GM19455 (cell line): Measurements from ENCODE around the gene DNAH17.

Source experiments
- ATAC-seq: cut with Tn5 transposase; IDR thresholded peaks from one replicate; pipeline ENCODE4 v1.9.1; 2021; ENCODE audit not compliant: unreplicated experiment

Gene DNAH17

DNA sequence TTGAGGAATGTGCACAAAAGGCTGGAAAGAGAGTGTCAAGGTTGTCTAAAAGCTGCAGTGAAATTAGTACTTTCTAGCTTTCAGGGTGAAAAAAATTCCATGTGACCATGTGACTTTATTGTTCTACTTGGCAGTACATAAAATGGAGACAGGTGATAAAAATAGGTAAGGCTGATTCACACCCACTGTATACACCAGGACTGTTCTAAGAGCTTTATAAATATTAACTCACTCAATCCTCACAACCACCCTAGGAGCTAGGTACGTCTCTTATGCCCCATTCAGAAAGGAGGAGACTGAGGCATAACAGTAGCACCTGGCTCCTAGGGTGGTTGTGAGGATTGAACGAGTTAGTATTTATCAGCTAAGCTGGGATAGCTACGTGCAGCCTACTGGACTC lies 28.2 kb upstream of the DNAH17 start:
- ATAC-seq, result no peak

DNA sequence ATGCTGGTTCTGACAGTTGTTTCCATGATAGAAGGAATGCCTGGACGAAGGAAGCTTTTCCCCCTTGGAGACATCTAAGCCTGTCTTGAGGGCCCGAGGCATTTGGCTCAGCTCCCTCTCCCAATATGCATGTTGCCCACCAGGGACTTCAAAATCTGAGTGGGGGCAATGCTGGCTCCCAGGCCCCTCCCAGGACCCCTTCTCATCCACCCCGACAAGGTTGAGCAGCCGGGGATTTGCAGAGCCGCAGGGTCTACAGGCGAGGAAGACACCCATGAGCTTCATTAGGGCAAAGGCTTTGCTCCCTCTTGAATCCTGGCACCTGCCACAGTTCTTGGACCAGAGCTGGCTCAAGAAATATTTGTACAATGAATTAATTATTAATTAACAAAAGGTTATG lies 25.1 kb upstream of the DNAH17 start:
- no peak for ATAC-seq

DNA sequence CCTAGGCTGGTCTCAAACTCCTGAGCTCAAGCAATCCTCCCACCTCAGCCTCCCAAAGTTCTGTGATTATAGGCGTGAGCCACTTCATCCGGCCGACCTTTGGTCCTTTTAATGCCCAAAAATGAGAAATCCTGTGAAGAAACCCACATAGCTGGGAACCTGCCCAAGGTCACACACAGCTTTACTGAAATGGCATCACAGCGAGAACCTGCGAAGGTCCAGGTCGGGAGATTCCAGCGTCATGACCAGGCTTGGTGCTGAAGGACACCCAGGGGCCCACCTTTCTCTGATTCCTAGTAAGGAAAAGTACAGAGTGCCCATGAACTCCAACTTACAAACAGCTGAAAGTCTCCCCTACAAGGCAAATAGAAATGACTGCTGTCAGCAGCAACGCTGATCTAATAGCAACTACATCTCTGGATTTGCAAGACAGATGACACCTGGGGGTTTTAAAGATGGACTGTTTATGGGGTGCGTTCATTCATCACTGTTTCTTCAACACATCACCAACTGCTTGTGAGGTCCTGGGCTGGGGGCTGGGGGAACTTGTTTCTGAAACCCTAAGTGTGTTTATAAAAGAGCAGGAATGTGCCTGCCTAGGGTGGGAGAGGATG lies 24.5 kb upstream of the DNAH17 start:
- ATAC-seq, result no peak

DNA sequence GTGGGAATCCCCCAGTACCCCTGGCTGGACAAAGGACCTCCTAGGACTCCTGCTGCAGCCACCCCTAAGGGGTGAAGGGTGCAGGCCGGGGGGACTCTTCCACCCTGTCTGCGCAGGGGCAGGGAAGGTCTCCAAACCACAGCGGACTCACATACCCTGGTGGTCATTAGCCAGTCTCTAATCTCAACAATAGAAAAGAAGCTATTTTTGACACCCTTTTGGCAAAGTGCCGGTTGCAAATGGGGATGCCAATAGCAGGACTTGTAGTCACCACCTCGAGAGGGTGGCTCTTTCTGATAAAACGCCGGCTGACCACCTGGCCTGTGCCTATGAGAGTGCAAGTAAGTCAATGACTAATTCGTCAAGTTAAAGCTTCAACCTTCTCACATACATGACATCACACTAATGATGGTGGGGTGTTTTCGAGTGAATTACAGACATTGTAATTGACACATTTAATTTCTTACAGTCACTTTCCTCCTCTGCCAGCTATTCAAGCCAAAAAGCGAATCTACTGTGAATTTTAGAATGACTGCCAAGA lies 23.1 kb upstream of the DNAH17 start:
- ATAC-seq, result no peak

DNA sequence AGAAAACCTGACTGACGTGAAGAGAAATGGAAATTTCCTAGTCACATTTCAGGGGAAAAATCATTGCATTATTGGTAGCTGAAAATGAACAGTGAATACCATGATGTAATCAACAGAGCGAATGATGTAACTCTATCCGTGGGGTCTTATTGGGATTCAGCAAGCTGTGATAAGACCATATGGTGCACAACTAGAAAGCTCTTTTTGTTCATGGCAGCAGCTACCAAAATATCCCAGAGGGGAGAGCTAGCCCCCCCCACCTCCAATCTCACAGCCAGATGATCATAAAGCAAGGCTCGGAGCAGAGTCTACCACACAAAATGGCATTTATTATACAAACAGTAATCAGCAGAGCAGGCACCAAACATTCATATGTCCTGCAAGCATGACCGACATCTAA lies 22.2 kb upstream of the DNAH17 start:
- no peak for ATAC-seq

DNA sequence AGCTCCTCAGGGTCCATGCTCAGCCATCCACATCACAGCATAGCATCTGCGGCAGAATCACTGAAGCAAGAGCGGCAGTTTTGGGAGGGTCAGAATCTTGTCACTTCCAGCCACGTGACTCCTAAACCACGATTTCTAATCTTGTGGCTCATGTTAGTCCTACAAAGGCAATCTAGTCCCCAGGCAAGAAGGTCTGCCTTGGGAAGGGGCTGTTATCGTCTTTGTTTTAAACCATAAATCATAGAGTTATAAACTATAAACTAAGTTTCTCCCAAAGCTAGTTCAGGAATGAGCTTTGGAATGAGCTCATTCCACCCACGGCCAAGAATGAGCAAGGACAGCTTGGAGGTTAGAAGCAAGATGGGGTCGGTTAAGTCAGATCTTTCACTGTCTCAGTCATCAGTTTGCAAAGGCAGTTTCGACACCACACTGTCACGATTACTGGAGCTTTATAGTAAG lies 20.8 kb upstream of the DNAH17 start:
- no peak for ATAC-seq

DNA sequence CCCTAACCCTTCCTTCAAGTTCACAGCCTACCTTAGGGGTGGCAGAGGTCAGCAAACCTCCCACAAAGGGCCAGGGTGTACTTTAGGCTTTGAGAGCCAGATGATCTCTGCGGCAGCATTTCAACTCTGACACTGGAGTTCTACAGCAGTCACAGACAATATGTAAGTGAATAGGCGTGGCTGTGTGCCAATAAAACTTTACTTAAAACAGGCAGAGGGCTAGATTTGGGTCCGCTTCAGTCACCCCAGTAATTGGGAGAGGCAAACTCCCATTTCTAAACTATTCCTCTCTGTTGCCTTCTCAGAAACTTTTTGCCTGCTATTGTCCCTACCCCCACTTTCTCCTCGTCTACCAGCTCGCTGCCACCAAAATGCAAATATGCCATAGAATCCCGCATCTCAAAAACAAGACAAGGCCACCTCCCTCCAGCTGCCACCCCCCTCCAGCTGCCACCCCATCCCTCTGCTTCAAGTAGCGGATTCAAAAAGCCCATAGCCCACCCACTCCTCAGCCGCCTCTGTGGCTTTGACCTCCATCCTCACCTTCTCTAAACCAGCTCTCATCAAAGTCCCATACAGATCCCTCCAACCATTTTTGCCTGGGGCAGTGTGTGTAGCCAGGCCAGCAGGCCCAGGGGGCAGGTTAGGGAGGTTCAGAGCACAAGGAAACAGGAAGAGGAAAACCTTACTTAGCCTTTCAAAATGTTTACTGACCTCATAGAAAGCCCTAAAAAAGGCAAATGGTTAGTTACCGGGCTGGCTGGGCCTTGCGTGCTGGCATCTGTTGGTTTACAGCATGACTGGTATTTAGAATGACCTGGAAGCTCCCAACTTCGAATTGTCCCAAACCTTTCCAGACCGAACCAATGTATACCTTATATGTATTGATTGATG lies 19.9 kb upstream of the DNAH17 start:
- ATAC-seq, result no peak

DNA sequence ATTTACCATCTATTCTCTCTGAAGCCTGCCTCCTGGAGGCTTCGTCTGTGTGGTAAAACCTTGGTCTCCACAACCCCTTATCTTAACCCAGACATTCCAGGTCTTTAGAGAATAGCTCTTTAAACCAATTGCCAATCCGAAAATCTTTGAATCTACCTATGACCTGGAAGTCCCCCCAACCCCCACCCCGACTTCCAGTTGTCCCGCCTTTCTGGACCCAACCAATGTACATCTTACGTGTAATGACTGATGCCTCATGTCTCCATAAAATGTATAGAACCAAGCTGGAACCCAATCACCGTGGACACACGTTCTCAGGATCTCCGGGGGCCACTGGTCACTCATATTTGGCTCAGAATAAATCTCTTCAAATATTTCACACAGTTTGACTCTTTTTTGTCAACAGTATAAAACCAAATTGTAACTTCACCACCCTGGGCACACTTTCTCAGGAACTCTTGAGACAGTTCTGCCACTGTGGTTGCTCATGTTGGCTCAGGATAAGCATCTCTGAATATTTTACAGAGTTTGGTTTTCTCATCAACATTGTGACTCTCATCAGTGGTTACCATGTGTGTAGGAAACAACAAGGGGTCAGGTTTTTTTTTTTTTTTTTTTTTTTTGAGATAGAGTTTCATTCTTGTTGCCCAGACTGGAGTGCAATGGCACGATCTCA lies 18.1 kb upstream of the DNAH17 start:
- ATAC-seq, result no peak

DNA sequence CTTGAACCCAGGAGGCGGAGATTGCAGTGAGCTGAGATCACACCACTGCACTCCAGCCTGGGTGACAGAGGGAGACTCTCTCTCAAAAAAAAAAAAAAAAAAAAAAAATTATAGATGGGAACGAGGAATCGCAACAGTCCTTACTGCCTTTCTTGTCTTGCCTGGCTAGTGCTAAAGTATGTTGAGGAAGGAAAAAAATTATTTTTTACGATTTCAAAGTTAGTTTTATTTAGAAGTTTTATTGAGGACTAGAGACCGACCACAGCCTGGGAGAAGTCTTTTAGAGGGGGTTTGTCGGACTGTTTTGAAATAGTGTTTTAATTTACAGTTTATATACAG lies 15.8 kb upstream of the DNAH17 start:
- no peak for ATAC-seq

DNA sequence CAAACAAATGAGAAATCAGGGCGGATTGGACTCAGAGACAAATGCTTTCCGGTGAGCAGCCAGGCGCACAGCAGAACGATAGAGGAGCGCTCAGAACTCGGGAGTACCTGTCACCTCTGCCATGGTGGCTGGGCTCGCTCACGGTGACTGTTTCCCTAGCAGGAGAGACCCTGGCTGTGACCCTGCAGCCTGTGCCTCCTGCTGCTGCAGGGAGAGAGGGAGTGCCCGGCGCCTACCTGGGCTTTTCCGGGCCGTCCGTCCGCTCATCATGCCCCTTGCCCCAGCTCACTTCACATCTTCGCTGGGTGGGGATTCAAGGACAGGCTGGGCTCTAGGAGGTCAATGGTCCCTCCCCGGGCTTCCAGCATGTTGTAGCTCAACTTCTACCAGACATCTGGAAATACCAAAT lies 14.1 kb upstream of the DNAH17 start:
- ATAC-seq, result no peak

DNA sequence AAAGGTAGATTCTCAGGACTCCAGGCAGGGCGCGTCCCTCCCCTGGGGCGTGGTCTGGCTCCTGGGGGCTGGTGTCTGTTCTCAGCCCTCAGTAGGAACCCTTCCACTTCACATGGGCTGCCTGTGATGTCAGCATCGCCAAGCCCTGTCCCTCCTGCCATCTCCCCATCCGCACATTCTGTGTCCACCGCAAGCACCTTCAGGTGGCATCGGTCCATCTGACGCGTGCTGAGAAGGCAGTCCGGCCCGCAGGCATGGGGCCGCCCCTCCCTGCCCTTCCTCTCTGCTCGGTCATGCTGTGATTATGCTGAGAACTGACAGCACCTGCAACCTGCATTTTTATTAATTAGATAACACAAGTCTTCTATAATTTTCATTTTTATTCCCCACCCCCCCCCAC lies 12.7 kb upstream of the DNAH17 start:
- no peak for ATAC-seq

DNA sequence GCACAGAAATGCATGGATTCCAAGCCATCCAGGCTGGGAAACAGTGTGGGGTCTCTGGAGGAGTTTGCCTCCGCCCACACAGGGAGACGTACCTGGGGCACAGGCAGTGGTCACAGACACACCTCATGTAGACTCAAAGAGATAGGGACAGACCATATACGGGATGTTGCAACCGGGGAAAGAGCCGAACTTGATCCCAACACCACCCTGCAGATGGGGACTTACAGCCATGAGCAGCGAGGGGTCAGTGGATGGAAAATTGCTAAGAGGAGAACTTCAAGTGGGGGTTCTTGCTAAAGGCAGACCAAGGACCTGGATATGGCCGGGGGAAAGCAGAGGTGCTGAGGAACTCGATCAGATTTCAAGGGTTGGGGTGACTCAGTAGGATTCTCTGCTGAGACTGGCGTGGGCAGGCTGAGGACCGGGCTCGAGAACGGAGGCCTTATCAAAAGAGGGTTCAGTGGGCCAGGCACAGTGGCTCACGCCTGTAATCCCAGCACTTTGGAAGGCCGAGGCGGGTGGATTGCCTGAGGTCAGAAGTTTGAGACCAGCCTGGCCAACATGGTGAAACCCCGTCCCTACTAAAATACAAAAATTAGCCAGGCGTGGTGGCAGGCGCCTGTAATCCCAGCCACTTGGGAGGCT lies 12.0 kb upstream of the DNAH17 start:
- ATAC-seq, result no peak

DNA sequence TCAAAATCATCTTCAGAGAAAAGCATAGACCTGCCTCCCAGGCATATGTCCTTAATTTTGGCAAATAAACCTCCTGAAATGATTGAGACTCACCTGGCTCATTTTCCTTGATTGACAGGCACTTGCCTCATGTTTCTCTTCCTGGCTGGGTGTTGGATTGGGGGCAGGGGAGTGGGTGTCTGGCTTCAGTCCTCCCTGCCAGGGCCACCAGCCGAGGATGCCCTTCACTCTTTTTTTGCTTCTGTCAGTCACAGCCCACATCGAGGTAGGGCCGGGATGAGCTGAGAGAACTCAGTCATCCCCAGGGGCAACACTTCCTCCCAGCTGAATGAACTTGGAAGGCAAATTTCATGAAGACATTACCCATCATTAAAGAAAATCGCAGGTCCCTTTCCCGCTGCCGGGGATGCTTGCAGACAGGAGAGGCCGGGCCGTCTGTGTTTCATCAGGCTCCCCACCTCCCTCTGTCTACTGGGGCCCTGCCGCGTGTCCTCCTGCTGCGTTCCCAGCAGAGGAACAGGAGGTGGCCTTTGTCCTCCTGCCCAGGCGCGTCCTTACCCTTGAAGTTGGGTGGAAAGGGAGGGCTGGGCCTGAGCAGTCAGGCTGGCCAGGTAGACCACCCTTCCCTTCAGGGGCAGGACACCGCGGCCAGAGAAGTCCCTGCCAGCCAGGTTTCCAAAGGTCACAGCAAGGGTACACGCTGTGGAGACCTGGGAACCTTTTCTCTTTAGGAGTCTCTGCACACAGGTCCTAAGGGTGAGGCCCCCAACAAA lies 11.2 kb upstream of the DNAH17 start:
- no peak for ATAC-seq

DNA sequence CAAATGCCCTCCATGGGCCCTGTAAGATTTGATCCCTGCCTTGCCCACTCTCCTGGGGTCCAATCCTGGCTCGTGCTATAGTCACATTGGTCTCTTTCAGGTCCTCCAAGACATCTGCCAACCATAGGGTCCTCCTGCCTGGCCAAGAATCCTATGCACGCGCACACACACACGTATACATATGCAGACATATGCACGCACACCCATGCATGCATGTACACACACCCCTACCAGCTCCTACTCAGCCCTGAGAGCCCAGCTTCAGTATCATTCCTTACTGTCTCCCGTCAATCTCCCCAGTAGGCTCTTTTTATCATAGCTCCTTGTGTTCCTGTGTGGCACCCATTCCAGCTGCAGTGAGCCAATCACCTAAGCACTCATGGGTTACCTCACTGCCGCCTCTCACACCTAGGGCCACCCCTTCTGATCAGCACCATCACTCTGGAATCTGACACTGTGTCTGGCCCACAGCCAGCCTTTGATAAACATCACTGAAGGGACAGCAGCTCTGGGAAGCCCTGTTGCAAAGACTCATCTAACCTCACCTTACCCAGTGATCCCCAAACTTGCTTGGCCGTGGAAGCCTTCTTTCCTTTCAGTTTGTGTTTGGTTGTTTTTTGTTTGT lies 7.9 kb upstream of the DNAH17 start:
- ATAC-seq, result no peak

DNA sequence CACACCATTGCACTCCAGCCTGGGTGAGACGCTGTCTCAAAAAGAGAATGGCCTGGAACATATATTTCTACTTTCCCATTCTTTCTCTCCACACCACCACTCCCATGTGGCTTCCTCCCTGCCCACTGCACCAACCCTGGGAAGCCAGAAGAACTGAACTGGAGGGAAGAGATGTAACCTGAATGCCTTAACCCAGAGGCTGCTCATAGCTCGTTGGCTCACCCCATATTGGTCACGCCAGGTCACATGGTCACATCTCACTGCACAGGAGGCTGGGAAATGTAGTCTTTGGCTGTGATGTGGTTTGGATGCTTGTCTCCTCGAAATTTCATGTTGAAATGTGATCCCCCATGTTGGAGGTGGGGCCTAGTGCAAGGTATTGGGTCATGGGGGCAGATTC lies 5.9 kb upstream of the DNAH17 start:
- ATAC-seq, result no peak

DNA sequence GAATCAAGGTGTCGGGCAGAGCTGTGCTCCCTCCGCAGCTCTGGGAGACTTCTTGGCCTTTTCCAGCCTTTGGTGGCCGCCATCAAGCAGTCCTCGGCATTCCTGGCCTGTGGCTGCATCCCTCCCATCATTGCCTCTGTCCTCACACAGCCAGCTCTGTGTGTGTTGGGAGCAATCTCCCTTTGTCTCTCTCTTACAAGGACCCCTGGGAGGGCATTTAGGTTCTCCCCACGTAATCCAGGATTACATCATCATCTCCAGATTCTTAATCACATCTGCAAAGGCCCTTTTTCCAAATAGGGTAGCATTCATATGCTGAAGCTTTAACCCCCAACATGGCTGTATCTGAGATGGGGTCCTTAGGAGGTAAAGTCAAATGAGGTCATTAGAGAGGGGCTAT lies 4.1 kb upstream of the DNAH17 start:
- ATAC-seq, result no peak

DNA sequence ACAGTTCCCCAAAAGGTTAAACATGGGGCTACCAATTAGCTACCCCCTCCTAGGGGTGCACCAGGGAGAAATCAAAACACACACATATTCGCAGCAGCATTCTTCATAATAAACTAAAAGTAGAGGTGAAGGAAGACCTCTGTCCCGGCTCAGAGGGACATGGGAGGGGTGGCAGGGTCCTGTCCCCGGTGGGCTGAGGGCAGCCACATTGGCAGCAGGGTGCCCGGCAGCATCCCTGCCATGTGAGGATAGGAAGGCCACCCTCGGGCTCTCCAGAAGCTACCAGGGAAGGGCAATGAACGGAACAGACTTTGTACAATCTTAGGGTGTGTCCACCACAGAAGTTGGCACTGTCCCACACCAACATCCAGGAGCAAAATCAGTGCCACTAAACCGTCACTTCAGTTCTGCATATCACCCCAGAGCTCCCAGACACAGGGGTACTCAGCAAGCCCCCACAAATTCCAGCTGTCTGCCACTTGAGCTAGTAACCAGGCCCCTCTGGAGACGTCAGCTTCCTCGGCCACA lies 3.1 kb upstream of the DNAH17 start:
- no peak for ATAC-seq

DNA sequence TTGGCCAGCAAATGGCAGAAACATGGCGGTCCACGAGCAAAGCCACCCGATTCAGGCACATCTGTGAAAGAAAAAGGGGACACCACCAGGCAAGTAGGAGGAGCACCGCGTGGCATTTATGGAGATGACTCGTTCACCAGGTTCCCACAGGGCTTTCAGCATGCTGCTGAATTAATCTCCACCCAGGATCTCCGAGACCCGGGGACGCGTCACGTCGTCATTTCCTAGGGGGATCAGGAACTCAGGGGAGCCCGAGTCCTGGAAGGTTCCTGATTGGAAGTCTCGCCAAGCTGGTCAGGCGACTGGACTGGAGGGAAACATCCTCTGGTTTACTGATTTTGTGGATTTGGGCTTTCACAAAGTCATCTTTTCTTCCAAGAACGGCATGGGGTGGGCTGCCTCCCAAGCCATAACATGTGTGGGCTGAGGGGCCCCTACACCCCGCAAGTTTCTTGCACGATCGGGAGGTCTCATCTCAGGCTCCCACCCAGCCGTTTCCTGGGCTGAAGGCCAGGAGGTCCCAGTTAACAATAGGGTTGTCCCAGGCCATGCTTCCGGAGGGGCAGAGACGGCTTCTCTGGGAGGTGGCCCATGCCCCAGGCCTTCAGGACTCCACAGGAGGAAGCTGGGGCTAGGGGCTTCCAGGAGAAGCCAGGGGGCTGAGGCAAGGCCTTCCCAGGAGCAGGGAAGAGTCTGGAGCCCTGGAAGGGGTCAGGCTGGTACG lies 645 bp downstream of the DNAH17 start:
- no peak for ATAC-seq

DNA sequence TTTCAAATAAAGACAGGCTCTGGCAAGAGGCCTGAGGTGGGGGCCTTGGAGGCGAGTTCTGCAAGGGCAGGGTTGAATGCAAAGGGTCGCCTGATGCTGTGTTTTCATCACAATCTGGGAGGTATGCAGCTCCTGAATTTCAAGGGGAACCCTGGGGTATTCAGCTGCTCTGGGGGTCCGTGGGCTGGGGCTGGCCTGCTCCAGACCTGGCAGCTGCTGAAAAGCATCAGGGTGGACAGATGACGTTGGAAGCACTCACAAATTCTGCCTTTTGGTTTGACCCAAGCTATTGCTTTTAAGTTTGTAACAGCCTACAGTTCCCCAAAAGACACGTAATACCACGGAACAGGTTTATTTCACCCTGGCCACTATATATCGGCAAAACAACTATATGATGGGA lies 1.3 kb downstream of the DNAH17 start:
- no peak for ATAC-seq
